IMR-90 (cell line): Measurements from ENCODE around the gene ERG. TPM values are rescaled to one million over a fixed set of nuclear protein-coding genes. Genes with fewer than 3 reads are reported as not detected.

Source experiments
- ATAC-seq: fragments of 200-7000 bp; cut with Tn5 transposase; 2 replicates; pipeline ENCODE4 v1.9.1; 2020; ENCODE audit warnings: low read depth, mild to moderate bottlenecking, moderate library complexity
- BruUV-seq: library from RNA; stranded (reverse); fragments of 400-500 nt; replicated peaks from 2 replicates; lab custom pipeline; 2021; lab: Mats Ljungman, UMichigan
- CTCF ChIA-PET: fragments of 300-600 bp; formaldehyde crosslinking; extraction: SDS; loops from one replicate; lab custom pipeline; 2021; ENCODE audit warnings: antibody characterized with exemption; lab: Yijun Ruan, JAX
- POLR2A ChIA-PET: fragments of 300-600 bp; sonication (Branson Sonifier 250); formaldehyde crosslinking; loops from one replicate; lab custom pipeline; 2022; ENCODE audit warnings: antibody characterized with exemption; ENCODE audit not compliant: unreplicated experiment; lab: Charles Lee
- DNase-seq: peaks from one replicate; pipeline ENCODE4 v3.0.0; 2013
- H2AFZ ChIP-seq: replicated peaks from 2 replicates; pipeline ENCODE3; 2013; ENCODE audit warnings: low read length, mild to moderate bottlenecking; ENCODE audit not compliant: poor library complexity
- H2AK5ac ChIP-seq: 2 replicates; pipeline ENCODE4 v1.6.1; 2013; ENCODE audit warnings: low read depth, low read length, inconsistent platforms
- H2AK9ac ChIP-seq: replicated peaks from 2 replicates; pipeline ENCODE3; 2013; ENCODE audit warnings: mild to moderate bottlenecking, low read depth, low read length, moderate library complexity; ENCODE audit not compliant: poor library complexity
- H2BK120ac ChIP-seq: 2 replicates; pipeline ENCODE4 v1.6.1; 2013; ENCODE audit warnings: low read depth, low read length, inconsistent platforms
- H2BK15ac ChIP-seq: 3 replicates; pipeline ENCODE4 v1.6.1; 2013; ENCODE audit warnings: low read depth, low read length, inconsistent platforms
- H2BK20ac ChIP-seq: 2 replicates; pipeline ENCODE4 v1.6.1; 2013; ENCODE audit warnings: low read depth, mild to moderate bottlenecking, inconsistent platforms, low read length, moderate library complexity
- H2BK5ac ChIP-seq: 2 replicates; pipeline ENCODE4 v1.6.1; 2013; ENCODE audit warnings: mild to moderate bottlenecking, low read depth, low read length, inconsistent platforms; ENCODE audit not compliant: poor library complexity, severe bottlenecking
- H3K14ac ChIP-seq: replicated peaks from 2 replicates; pipeline ENCODE4 v1.6.1; 2013; ENCODE audit warnings: low read depth, low read length, inconsistent platforms
- H3K18ac ChIP-seq: 2 replicates; pipeline ENCODE4 v1.6.1; 2013; ENCODE audit warnings: low read depth, low read length, control low read depth
- H3K23ac ChIP-seq: 2 replicates; pipeline ENCODE4 v1.6.1; 2013; ENCODE audit warnings: low read depth, low read length, inconsistent platforms
- H3K27ac ChIP-seq: 2 replicates; pipeline ENCODE4 v1.5.1; 2013; ENCODE audit warnings: mild to moderate bottlenecking, control low read depth, low read length; ENCODE audit not compliant: insufficient read depth
- H3K27me3 ChIP-seq: 2 replicates; pipeline ENCODE4 v1.6.1; 2013; ENCODE audit warnings: low read length; ENCODE audit not compliant: control insufficient read depth, insufficient read depth
- H3K36me3 ChIP-seq: 2 replicates; pipeline ENCODE4 v1.6.1; 2013; ENCODE audit warnings: low read length, mixed read lengths; ENCODE audit not compliant: control insufficient read depth, insufficient read depth
- H3K4ac ChIP-seq: 2 replicates; pipeline ENCODE4 v1.6.1; 2013; ENCODE audit warnings: low read depth, low read length, inconsistent platforms
- H3K4me1 ChIP-seq: 2 replicates; pipeline ENCODE4 v1.6.1; 2013; ENCODE audit warnings: low read length, mixed read lengths; ENCODE audit not compliant: control insufficient read depth, insufficient read depth
- H3K4me2 ChIP-seq: 2 replicates; pipeline ENCODE4 v1.6.1; 2013; ENCODE audit warnings: low read depth, mild to moderate bottlenecking, control low read depth, low read length, moderate library complexity
- H3K4me3 ChIP-seq: 2 replicates; pipeline ENCODE4 v1.5.1; 2013; ENCODE audit warnings: low read depth, mild to moderate bottlenecking, control low read depth, low read length, moderate library complexity; ENCODE audit not compliant: insufficient read depth
- H3K56ac ChIP-seq: 2 replicates; pipeline ENCODE4 v1.6.1; 2013; ENCODE audit warnings: low read length, inconsistent platforms; ENCODE audit not compliant: insufficient read depth; ENCODE audit errors: extremely low read depth
- H3K79me1 ChIP-seq, 2 experiments: 2 replicates each; pipeline ENCODE4 v1.6.1; 2013; ENCODE audit warnings: low read length in 2 of 2, inconsistent platforms in 1 of 2, low read depth in 1 of 2
- H3K9ac ChIP-seq: 2 replicates; pipeline ENCODE4 v1.6.1; 2013; ENCODE audit warnings: low read depth, low read length, control low read depth
- H3K9me1 ChIP-seq: 2 replicates; pipeline ENCODE4 v1.6.1; 2013; ENCODE audit warnings: low read length, inconsistent platforms; ENCODE audit not compliant: insufficient read depth
- H3K9me3 ChIP-seq: 2 replicates; pipeline ENCODE4 v1.6.1; 2013; ENCODE audit warnings: low read length; ENCODE audit not compliant: control insufficient read depth, insufficient read depth
- H4K20me1 ChIP-seq: 2 replicates; pipeline ENCODE4 v1.6.1; 2013; ENCODE audit warnings: low read length, inconsistent platforms; ENCODE audit not compliant: insufficient read depth
- H4K5ac ChIP-seq: 2 replicates; pipeline ENCODE4 v1.6.1; 2013; ENCODE audit warnings: mild to moderate bottlenecking, low read depth, low read length, control low read depth
- H4K8ac ChIP-seq, 2 experiments: 2 replicates each; pipeline ENCODE4 v1.6.1; 2013; ENCODE audit warnings: low read depth in 2 of 2, low read length in 2 of 2, control low read depth in 1 of 2, inconsistent platforms in 1 of 2
- H4K91ac ChIP-seq: 2 replicates; pipeline ENCODE4 v1.6.1; 2013; ENCODE audit warnings: low read depth, low read length, inconsistent platforms; ENCODE audit not compliant: insufficient read depth
- FOS ChIP-seq: fragments of 150-350 bp; IDR thresholded peaks from 2 replicates; pipeline ENCODE4 v1.6.1; 2016; ENCODE audit warnings: low read depth, low read length
- MAFK ChIP-seq: IDR thresholded peaks from 2 replicates; pipeline ENCODE4 v1.6.1; 2012; ENCODE audit warnings: low read depth, low read length, improper control_type of control experiment
- MAZ ChIP-seq: IDR thresholded peaks from 2 replicates; pipeline ENCODE4 v1.6.1; 2012; ENCODE audit warnings: low read depth, mild to moderate bottlenecking, low read length, improper control_type of control experiment, moderate library complexity, borderline replicate concordance
- MXI1 ChIP-seq: IDR thresholded peaks from 2 replicates; pipeline ENCODE4 v1.6.1; 2012; ENCODE audit warnings: low read depth, mild to moderate bottlenecking, low read length, moderate library complexity, borderline replicate concordance
- POLR2A ChIP-seq: IDR thresholded peaks from 2 replicates; pipeline ENCODE4 v1.6.1; 2012; ENCODE audit warnings: mild to moderate bottlenecking, low read depth, low read length
- RAD21 ChIP-seq: IDR thresholded peaks from 2 replicates; pipeline ENCODE4 v1.6.1; 2012; ENCODE audit warnings: low read length, improper control_type of control experiment
- WGBS, 2 experiments: methylation state at CpG; one replicate each; pipeline versions ENCODE4 v1.1.5 to v1.1.7; 2013; ENCODE audit warnings: missing lambda C conversion rate in 2 of 2; ENCODE audit not compliant: insufficient read length in 1 of 2; ENCODE audit errors: extremely low coverage in 2 of 2; 5-methylcytosine and 5-hydroxymethylcytosine counted together
- dilution Hi-C: fragments of 300-500 bp; cut with HindIII; formaldehyde crosslinking; loops from one replicate; pipeline ENCODE4 v1.14.3; 2018; ENCODE audit warnings: low sequenced_read_pairs; ENCODE audit not compliant: unreplicated experiment
- in situ Hi-C: fragments of 300-500 bp; cut with MboI; formaldehyde crosslinking; loops from 3 replicates; pipeline ENCODE4 v1.14.3; 2019; ENCODE audit warnings: low sequenced_read_pairs, inconsistent platforms, mixed read lengths
- intact Hi-C: fragments of 100-400 bp; cut with micrococcal nuclease; formaldehyde crosslinking; loops from 2 replicates; pipeline ENCODE4 v1.10.0; 2022
- polyA plus RNA-seq, 3 experiments: library from polyadenylated mRNA; depleted of rRNA; stranded (reverse); fragments of >200 nt; gene quantifications; 2 replicates each; pipeline ENCODE4 v1.2.3, GENCODE V29; 2012; ENCODE audit warnings: low replicate concordance in 1 of 3
- total RNA-seq: library from RNA; depleted of rRNA; stranded (reverse); fragments of >200 nt; gene quantifications from 2 replicates; pipeline ENCODE4 v1.2.3, GENCODE V29; 2012
- TF ChIP-seq, protein P1 (sequence below): fragments of 150-350 bp; IDR thresholded peaks from 2 replicates; pipeline ENCODE4 v1.6.1; 2016; ENCODE audit warnings: low read depth, mild to moderate bottlenecking, low read length, moderate library complexity, borderline replicate concordance
- TF ChIP-seq, protein P2 (sequence below): fragments of 150-350 bp; IDR thresholded peaks from 2 replicates; pipeline ENCODE4 v1.6.1; 2017; ENCODE audit warnings: mild to moderate bottlenecking, antibody characterized with exemption, low read length, low read depth

The ERG gene
- total and polyA plus RNA-seq, 2 of the 4 experiments (the other 2 are of a cell fraction), result not detected

DNA sequence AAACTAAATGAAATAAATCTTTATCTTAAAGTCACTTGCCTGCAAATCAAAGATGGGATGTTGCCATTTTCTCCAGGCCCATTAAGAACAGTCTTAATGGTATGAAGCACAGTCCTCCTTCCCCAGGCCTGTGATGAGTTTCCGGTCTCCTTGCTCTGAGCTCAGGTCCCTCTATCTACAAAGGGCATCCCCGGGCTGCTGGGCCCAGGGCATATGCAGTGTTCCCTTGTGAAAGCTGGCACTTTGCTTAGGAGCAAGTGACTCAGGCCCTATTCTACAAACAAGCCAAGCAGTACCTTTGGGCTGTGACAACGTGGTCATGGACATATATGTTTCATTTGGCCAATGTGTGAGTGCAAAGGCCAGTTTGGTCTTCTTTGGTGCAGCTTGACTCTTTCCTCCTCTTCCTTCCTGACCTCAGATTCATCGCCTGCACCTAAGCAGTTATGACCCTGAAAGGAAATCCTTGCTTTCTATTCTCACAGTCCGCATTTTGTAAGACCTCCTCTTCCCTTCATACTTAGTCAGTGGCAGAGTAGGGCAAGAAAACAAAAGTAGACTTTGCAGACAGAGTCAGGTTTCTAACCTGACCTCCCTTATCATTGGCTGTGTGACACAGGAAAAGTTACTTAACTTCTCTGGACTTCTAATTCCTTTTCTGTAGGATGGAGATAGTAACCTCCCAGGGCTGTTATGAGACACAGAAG, 109.5 kb downstream of the ERG start:
- dilution Hi-C loops (no loop called here), in situ Hi-C loops (loop anchor here (25.0 kb wide), 1 partner anchor 774 kb away; no protein-coding TSS in a partner anchor), intact Hi-C loops (no loop called here)
- no peak overlapping the region for H2AK5ac ChIP-seq
- H3K14ac ChIP-seq, result no peak overlapping the region
- CTCF ChIA-PET, result no interaction called here
- no peak overlapping the region for H3K4ac ChIP-seq
- H2AK9ac ChIP-seq, result no peak overlapping the region
- H3K56ac ChIP-seq, result no peak overlapping the region
- H4K5ac ChIP-seq, result no peak overlapping the region
- no peaks in the 10 kb centered on the region for H3K9me1 ChIP-seq
- POLR2A ChIA-PET, result no interaction called here
- no peak overlapping the region for H3K18ac ChIP-seq
- no peaks in the 10 kb centered on the region for H3K9me3 ChIP-seq
- H3K4me3 ChIP-seq, result no peak overlapping the region
- TF ChIP-seq MAZ (no peak), POLR2A (no peak), MXI1 (no peak), FOS (no peak), RAD21 (no peak), MAFK (no peak)
- TF ChIP-seq, protein P1, sequence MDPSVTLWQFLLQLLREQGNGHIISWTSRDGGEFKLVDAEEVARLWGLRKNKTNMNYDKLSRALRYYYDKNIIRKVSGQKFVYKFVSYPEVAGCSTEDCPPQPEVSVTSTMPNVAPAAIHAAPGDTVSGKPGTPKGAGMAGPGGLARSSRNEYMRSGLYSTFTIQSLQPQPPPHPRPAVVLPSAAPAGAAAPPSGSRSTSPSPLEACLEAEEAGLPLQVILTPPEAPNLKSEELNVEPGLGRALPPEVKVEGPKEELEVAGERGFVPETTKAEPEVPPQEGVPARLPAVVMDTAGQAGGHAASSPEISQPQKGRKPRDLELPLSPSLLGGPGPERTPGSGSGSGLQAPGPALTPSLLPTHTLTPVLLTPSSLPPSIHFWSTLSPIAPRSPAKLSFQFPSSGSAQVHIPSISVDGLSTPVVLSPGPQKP, result no peak
- TF ChIP-seq, protein P2, sequence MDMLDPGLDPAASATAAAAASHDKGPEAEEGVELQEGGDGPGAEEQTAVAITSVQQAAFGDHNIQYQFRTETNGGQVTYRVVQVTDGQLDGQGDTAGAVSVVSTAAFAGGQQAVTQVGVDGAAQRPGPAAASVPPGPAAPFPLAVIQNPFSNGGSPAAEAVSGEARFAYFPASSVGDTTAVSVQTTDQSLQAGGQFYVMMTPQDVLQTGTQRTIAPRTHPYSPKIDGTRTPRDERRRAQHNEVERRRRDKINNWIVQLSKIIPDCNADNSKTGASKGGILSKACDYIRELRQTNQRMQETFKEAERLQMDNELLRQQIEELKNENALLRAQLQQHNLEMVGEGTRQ, result no peak
- no peak overlapping the region for H3K27ac ChIP-seq
- no peak overlapping the region for H2AFZ ChIP-seq
- no peaks in the 10 kb centered on the region for H3K4me1 ChIP-seq
- H2BK20ac ChIP-seq, result no peak overlapping the region
- no peak overlapping the region for H4K91ac ChIP-seq
- H3K23ac ChIP-seq, result no peak overlapping the region
- H2BK15ac ChIP-seq, result no peak overlapping the region
- H4K20me1 ChIP-seq, result no peaks in the 10 kb centered on the region
- no peaks in the 10 kb centered on the region for H3K79me1 ChIP-seq
- DNase-seq, result no peak
- no peak overlapping the region for H2BK5ac ChIP-seq
- H3K27me3 ChIP-seq, result peaks cover 23% of the 10 kb centered on the region
- no peaks in the 10 kb centered on the region for H3K36me3 ChIP-seq
- WGBS, 2 experiments, result 80% methylated on average over 1 of the region's 5 CpGs; no CpG with 5 or more reads in 1 of the 2 experiments
- no peak overlapping the region for H2BK120ac ChIP-seq
- H3K4me2 ChIP-seq, result no peak overlapping the region
- no peak overlapping the region for H4K8ac ChIP-seq
- ATAC-seq, result no peak
- no peak overlapping the region for H3K9ac ChIP-seq
- BruUV-seq, result no TSS peak
